A673 (cell line): ENCODE data around the gene PIGS. TPM values are rescaled to one million over a fixed set of nuclear protein-coding genes. Genes with fewer than 3 reads are reported as not detected.
"Not testable (repeated sequence)": the region's sequence is repeated elsewhere in the genome, so short reads cannot be mapped to it uniquely, and the experiment has no call there.

Experiments used
- BruUV-seq: library from RNA; stranded (reverse); fragments of 400-500 nt; replicated peaks from 2 replicates; lab custom pipeline; 2021; lab: Mats Ljungman, UMichigan
- CTCF ChIA-PET: fragments of 300-600 bp; sonication (Branson Sonifier 250); formaldehyde crosslinking; loops from one replicate; lab custom pipeline; 2022; ENCODE audit warnings: antibody characterized with exemption; lab: Charles Lee
- POLR2A ChIA-PET: fragments of 300-600 bp; sonication (Branson Sonifier 250); formaldehyde crosslinking; loops from one replicate; lab custom pipeline; 2022; ENCODE audit warnings: antibody characterized with exemption; ENCODE audit not compliant: low non-redundant PET; lab: Charles Lee
- DNase-seq: peaks from one replicate; pipeline ENCODE4 v3.0.0-alpha.2; 2015; ENCODE audit warnings: low spot score
- H3K27ac ChIP-seq: fragments of 200-600 bp; sonication (generic); 2 replicates; pipeline ENCODE4 v1.5.1; 2016; ENCODE audit warnings: mixed run types, low read depth, mild to moderate bottlenecking, mixed read lengths, antibody characterized with exemption, low read length; ENCODE audit not compliant: poor library complexity, severe bottlenecking
- H3K27me3 ChIP-seq: fragments of 200-600 bp; sonication (generic); replicated peaks from 2 replicates; pipeline ENCODE4 v1.6.1; 2017; ENCODE audit warnings: mixed run types, low read depth, mild to moderate bottlenecking, mixed read lengths, antibody characterized with exemption, low read length; ENCODE audit not compliant: insufficient read depth, poor library complexity
- H3K36me3 ChIP-seq: fragments of 200-600 bp; sonication (generic); 2 replicates; pipeline ENCODE4 v1.6.1; 2016; ENCODE audit warnings: mixed run types, mild to moderate bottlenecking, mixed read lengths, antibody characterized with exemption, low read length; ENCODE audit not compliant: insufficient read depth, poor library complexity, severe bottlenecking
- H3K4me1 ChIP-seq: fragments of 200-600 bp; sonication (generic); 2 replicates; pipeline ENCODE4 v1.6.1; 2017; ENCODE audit warnings: mixed run types, mild to moderate bottlenecking, mixed read lengths, antibody characterized with exemption, low read length; ENCODE audit not compliant: insufficient read depth, poor library complexity, severe bottlenecking
- H3K4me3 ChIP-seq: fragments of 200-600 bp; sonication (generic); 2 replicates; pipeline ENCODE4 v1.5.1; 2016; ENCODE audit warnings: low read depth, mixed run types, mild to moderate bottlenecking, mixed read lengths, low read length; ENCODE audit not compliant: poor library complexity, severe bottlenecking
- H3K9me3 ChIP-seq: fragments of 200-600 bp; sonication (generic); 2 replicates; pipeline ENCODE4 v1.6.1; 2016; ENCODE audit warnings: mixed run types, low read depth, mild to moderate bottlenecking, mixed read lengths, antibody characterized with exemption, low read length; ENCODE audit not compliant: poor library complexity, severe bottlenecking
- EZH2 ChIP-seq: fragments of 200-600 bp; sonication (generic); IDR thresholded peaks from 2 replicates; pipeline ENCODE4 v1.6.1; 2017; ENCODE audit warnings: borderline replicate concordance, low read depth, mild to moderate bottlenecking, mixed read lengths, antibody characterized with exemption, low read length; ENCODE audit not compliant: poor library complexity, severe bottlenecking
- intact Hi-C: fragments of 100-400 bp; cut with micrococcal nuclease; formaldehyde crosslinking; loops from one replicate; pipeline ENCODE4 v1.10.0; 2022; ENCODE audit not compliant: unreplicated experiment
- total RNA-seq: library from RNA; stranded (reverse); gene quantifications from 2 replicates; pipeline ENCODE4 v1.2.3, GENCODE V29; 2021
- TF ChIP-seq, protein P1 (sequence below): fragments of 300-800, 200-600 bp; sonication (generic); conservative IDR thresholded peaks from 2 replicates; pipeline ENCODE4 v1.5.1; 2017; ENCODE audit warnings: low read depth, mild to moderate bottlenecking, antibody characterized with exemption, low read length, moderate library complexity, mixed read lengths

PIGS gene
- total RNA-seq, 1 experiment from 2014 or later, result 51.6 TPM

DNA sequence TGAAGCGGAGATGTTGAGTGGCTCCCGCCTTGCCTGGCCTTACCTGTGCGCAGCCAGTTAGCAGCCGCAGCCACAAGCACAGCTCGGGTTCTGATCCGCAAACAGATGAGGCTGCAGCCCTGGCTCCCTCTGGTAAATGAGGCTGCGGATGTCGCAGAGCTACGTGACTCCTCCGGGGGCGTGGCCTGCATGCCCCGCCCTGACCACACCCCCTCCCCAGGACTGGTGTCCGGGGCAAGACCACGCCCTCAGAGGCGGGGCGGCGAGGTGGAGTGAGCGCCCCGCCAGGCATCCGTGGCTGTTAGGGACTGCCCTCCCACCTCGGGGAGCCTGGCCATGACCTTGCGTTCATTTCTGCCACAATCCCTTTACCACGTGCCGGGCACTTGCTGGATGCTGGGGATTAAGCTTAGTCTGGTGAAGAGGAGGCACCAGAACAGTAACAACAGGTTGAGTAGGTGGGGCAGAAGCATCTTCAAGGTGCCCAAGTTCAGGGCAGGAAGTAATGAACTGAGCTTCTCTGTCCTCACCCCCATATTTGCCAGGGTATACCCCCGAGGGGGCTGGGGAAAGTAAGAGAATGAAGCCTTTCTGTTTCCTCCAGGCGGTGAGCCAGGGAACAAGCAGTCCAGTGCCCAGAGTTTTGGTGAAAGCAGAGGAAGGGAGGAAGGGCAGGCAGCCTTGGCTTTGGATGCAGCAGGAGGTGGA lies 5.6 kb upstream of the PIGS start, which contains the start of gene ALDOC:
Gene ALDOC (minus strand): TSS at position 138 of the 708 bp plus-strand sequence. CDS start 1,363 bp downstream, outside the sequence.
- H3K4me1 ChIP-seq, result peaks cover 12% of the 10 kb centered on the region
- POLR2A ChIA-PET, result interaction anchor here (0.6 kb wide), 1 partner anchor 456 kb away, joined by 3 read pairs; no protein-coding TSS in a partner anchor
- H3K36me3 ChIP-seq, result peaks cover 46% of the 10 kb centered on the region
- peak within 1 kb of the TSS; percentile 29 for H3K4me3 ChIP-seq
- no peak for TF ChIP-seq EZH2
- TF ChIP-seq, protein P1, sequence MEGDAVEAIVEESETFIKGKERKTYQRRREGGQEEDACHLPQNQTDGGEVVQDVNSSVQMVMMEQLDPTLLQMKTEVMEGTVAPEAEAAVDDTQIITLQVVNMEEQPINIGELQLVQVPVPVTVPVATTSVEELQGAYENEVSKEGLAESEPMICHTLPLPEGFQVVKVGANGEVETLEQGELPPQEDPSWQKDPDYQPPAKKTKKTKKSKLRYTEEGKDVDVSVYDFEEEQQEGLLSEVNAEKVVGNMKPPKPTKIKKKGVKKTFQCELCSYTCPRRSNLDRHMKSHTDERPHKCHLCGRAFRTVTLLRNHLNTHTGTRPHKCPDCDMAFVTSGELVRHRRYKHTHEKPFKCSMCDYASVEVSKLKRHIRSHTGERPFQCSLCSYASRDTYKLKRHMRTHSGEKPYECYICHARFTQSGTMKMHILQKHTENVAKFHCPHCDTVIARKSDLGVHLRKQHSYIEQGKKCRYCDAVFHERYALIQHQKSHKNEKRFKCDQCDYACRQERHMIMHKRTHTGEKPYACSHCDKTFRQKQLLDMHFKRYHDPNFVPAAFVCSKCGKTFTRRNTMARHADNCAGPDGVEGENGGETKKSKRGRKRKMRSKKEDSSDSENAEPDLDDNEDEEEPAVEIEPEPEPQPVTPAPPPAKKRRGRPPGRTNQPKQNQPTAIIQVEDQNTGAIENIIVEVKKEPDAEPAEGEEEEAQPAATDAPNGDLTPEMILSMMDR, result no peak
- CTCF ChIA-PET, result no interaction called here
- intact Hi-C loops, result loop anchor here (5.0 kb wide), 1 partner anchor 45 kb away; no protein-coding TSS in a partner anchor
- no peaks in the 10 kb centered on the region for H3K9me3 ChIP-seq
- DNase-seq, result peak; percentile 96
- peak within 1 kb of the TSS; percentile 1 for H3K27ac ChIP-seq
- BruUV-seq, result no TSS peak
- H3K27me3 ChIP-seq, result no peaks in the 10 kb centered on the region

DNA sequence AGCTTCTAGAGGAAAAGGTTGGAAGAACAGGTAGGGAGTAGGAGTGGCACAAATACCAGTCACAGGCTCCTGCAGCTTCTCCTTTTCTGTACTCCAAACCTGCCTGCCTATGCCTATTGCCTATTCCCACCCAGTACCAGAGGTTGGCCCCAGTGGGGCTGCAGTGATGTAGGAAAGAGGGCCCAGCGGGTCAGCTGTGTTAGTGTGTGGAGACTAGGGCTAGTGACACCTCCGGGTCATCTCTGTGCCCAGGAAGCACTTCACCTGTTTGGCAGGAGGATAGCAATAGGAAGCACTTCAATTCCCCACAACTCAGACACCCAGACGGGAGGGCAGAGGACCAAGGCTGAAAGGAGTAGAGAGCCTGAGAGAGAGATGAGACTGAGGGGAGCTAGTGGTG lies 4.7 kb upstream of the PIGS start:
- H3K36me3 ChIP-seq, result peaks cover 43% of the 10 kb centered on the region
- not testable (repeated sequence) for H3K27ac ChIP-seq
- intact Hi-C loops, result loop anchor here (5.0 kb wide), 1 partner anchor 46 kb away; no protein-coding TSS in a partner anchor

DNA sequence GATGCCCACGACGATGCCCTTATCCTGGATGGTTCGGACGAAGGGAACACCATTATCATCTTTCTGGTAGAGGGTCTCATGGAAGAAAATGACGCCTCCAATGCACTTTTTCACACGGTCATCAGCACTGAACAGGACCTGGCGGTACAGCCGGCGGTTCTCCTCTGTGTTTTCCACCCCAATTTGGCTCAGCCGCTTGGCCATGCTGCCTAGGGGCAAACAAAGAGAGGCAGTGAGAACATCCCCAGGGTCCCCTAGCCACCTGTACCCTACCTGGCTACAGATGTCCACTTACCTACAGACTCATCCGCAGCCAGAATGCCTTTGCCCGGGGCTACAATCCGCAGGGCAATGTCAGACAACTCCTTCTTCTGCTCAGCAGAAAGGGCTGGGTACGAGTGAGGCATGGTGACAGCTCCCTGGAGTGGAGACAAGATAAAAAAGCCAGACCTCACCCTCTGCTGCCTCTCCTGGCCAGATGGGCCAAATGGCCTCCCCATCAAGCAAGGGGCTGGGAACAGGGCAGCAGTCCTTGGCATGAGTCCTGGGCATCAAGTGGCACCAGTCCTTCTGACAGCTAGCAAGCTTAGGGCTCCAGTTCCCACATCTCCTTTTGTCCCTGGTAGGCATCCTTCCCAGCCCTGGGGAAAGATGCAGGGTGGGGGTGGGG lies 3.9 kb upstream of the PIGS start:
- Histone ChIP-seq H3K4me1 (peaks cover 16% of the 10 kb centered on the region), H3K36me3 (peaks cover 35% of the 10 kb centered on the region), H3K27ac (no peak overlapping the region), H3K27me3 (no peaks in the 10 kb centered on the region), H3K9me3 (no peaks in the 10 kb centered on the region), H3K4me3 (no peak overlapping the region)
- ChIA-PET CTCF (no interaction called here), POLR2A (no interaction called here)
- no peak for TF ChIP-seq EZH2
- TF ChIP-seq, protein P1, result no peak
- intact Hi-C loops, result loop anchor here (5.0 kb wide), 1 partner anchor 47 kb away; no protein-coding TSS in a partner anchor
- BruUV-seq, result no TSS peak
- no peak for DNase-seq

More for the DNA sequence above, 4.7 kb upstream of the PIGS start:
- CTCF ChIA-PET, BruUV-seq, H3K9me3 ChIP-seq, H3K27me3 ChIP-seq, DNase-seq, POLR2A ChIA-PET: not testable (repeated sequence)
- Histone ChIP-seq H3K4me3 (peak overlapping the region; percentile 23), H3K4me1 (peaks cover 13% of the 10 kb centered on the region)
